K562 (cell line): ENCODE results near the gene SYMPK. TPM values are rescaled to one million over a fixed set of nuclear protein-coding genes. Genes with fewer than 3 reads are reported as not detected.

Experiments used
- ATAC-seq: fragments of 200-7000 bp; cut with Tn5 transposase; 3 replicates; pipeline ENCODE4 v1.9.1; 2020; ENCODE audit warnings: moderate library complexity
- BruUV-seq: library from RNA; stranded (reverse); fragments of 400-500 nt; replicated peaks from 2 replicates; lab custom pipeline; 2021; lab: Mats Ljungman, UMichigan
- CTCF ChIA-PET: fragments of 300-600 bp; formaldehyde crosslinking; extraction: SDS; loops from one replicate; lab custom pipeline; 2021; ENCODE audit warnings: low intra/inter-chr PET ratio; lab: Yijun Ruan, JAX
- POLR2A ChIA-PET: fragments of 300-600, 350-650 bp; sonication (Branson Sonifier 250); formaldehyde crosslinking; extraction: SDS; loops from one replicate; lab custom pipeline; 2021; ENCODE audit warnings: antibody characterized with exemption, inconsistent platforms; lab: Yijun Ruan, JAX
- DNase-seq, 4 experiments: peaks; one replicate each; pipeline versions ENCODE4 v3.0.0 to v3.0.0-alpha.2; 2011 to 2018; ENCODE audit warnings: low spot score in 3 of 4, mixed read lengths in 3 of 4; ENCODE audit errors: extremely low read depth in 1 of 4
- FAIRE-seq: peaks from 2 replicates; lab custom pipeline; 2011; peaks lifted over from hg19 to GRCh38; lab: Jason Lieb, UNC
- H2AFZ ChIP-seq: 2 replicates; pipeline ENCODE4 v1.6.0; 2011; ENCODE audit warnings: low read depth, low read length, control low read depth, inconsistent platforms
- H3K27ac ChIP-seq: fragments of 200-600 bp; 3 replicates; pipeline ENCODE4 v1.8.0; 2011; ENCODE audit warnings: low read depth, mild to moderate bottlenecking, control low read depth, inconsistent platforms, low read length, moderate library complexity, mixed read lengths; ENCODE audit errors: extremely low read depth
- H3K27me3 ChIP-seq, 2 experiments: fragments of 300-600 bp in 1 of 2; 2 replicates in 1 of 2; 3 replicates in 1 of 2; pipeline versions ENCODE4 v1.6.0 to v1.8.0; 2011; ENCODE audit warnings: inconsistent platforms in 2 of 2, low read length in 2 of 2, mild to moderate bottlenecking in 1 of 2, mixed read lengths in 1 of 2, moderate library complexity in 1 of 2; ENCODE audit not compliant: control insufficient read depth in 2 of 2, insufficient read depth in 2 of 2
- H3K36me3 ChIP-seq: fragments of 300-600 bp; 3 replicates; pipeline ENCODE4 v1.8.0; 2011; ENCODE audit warnings: mild to moderate bottlenecking, low read length, inconsistent platforms; ENCODE audit not compliant: control insufficient read depth, insufficient read depth
- H3K4me1 ChIP-seq, 2 experiments: fragments of 200-600 bp in 1 of 2; replicated peaks in 1 of 2; 2 replicates in 1 of 2; 3 replicates in 1 of 2; pipeline versions ENCODE4 v1.5.1 to v1.8.0; 2011; ENCODE audit warnings: inconsistent platforms in 2 of 2, low read length in 2 of 2, mild to moderate bottlenecking in 1 of 2, mixed read lengths in 1 of 2, moderate library complexity in 1 of 2; ENCODE audit not compliant: control insufficient read depth in 2 of 2, insufficient read depth in 2 of 2
- H3K4me2 ChIP-seq: 2 replicates; pipeline ENCODE4 v1.6.1; 2011; ENCODE audit warnings: low read length, control low read depth, inconsistent platforms, mixed read lengths; ENCODE audit not compliant: insufficient read depth
- H3K4me3 ChIP-seq: fragments of 200-600 bp; sonication (generic), shearing (Covaris generic); 2 replicates; pipeline ENCODE4 v1.5.1; 2016; ENCODE audit warnings: control low read depth, inconsistent platforms
- H3K79me2 ChIP-seq: fragments of 200-600 bp; 3 replicates; pipeline ENCODE4 v1.8.0; 2011; ENCODE audit warnings: low read length, inconsistent platforms; ENCODE audit not compliant: control insufficient read depth, insufficient read depth
- H3K9ac ChIP-seq, 2 experiments: 2 replicates each; pipeline versions ENCODE4 v1.6.0 to v1.6.1; 2011; ENCODE audit warnings: low read depth in 2 of 2, low read length in 2 of 2, control low read depth in 1 of 2, inconsistent platforms in 1 of 2, mild to moderate bottlenecking in 1 of 2, mixed read lengths in 1 of 2; ENCODE audit not compliant: insufficient read depth in 1 of 2
- H3K9me1 ChIP-seq: one replicate; pipeline ENCODE4 v1.6.0; 2011; ENCODE audit warnings: inconsistent platforms, mild to moderate bottlenecking, low read length, moderate library complexity; ENCODE audit not compliant: control insufficient read depth, insufficient read depth
- H3K9me3 ChIP-seq: replicated peaks from 2 replicates; pipeline ENCODE4 v1.5.1; 2011; ENCODE audit warnings: low read depth, low read length, inconsistent platforms; ENCODE audit not compliant: control insufficient read depth, insufficient read depth
- H4K20me1 ChIP-seq: replicated peaks from 2 replicates; pipeline ENCODE4 v1.6.1; 2011; ENCODE audit warnings: low read length, inconsistent platforms, mixed read lengths; ENCODE audit not compliant: control insufficient read depth, insufficient read depth
- CAMTA2 ChIP-seq: fragments of 250-450 bp; sonication (Bioruptor Pico); conservative IDR thresholded peaks from 2 replicates; pipeline ENCODE4 v1.5.1; 2022
- FOXJ2 ChIP-seq: fragments of 200-800 bp; sonication (Bioruptor generic); IDR thresholded peaks from 2 replicates; pipeline ENCODE4 v1.6.1; 2016; ENCODE audit warnings: missing genetic modification characterization, missing compliant biosample characterization
- PHB2 ChIP-seq: fragments of 450-650 bp; IDR thresholded peaks from 2 replicates; pipeline ENCODE4 v1.6.1; 2017; ENCODE audit warnings: low read depth
- POLR2G ChIP-seq: fragments of 200-400 bp; formaldehyde crosslinking; IDR thresholded peaks from 2 replicates; pipeline ENCODE4 v1.6.1; 2017; ENCODE audit warnings: low read depth, mild to moderate bottlenecking, antibody characterized with exemption, low read length, moderate library complexity
- RBM39 ChIP-seq: fragments of 200-400 bp; formaldehyde crosslinking; optimal IDR thresholded peaks from 2 replicates; pipeline ENCODE3; 2018; ENCODE audit warnings: low read depth, low read length
- WGBS: fragments of 100-300 bp; shearing (Covaris generic); methylation state at CpG from one replicate; pipeline ENCODE4 v1.1.6; 2016; ENCODE audit warnings: low coverage, mixed read lengths; ENCODE audit not compliant: insufficient coverage; ENCODE audit errors: missing lambda C conversion rate; 5-methylcytosine and 5-hydroxymethylcytosine counted together
- in situ Hi-C: fragments of 300-500 bp; cut with MboI; formaldehyde crosslinking; loops from 4 replicates; pipeline ENCODE4 v1.15.0; 2018; ENCODE audit warnings: inconsistent platforms, mixed read lengths
- intact Hi-C: fragments of 100-400 bp; cut with micrococcal nuclease; formaldehyde crosslinking; loops from 2 replicates; pipeline ENCODE4 v1.14.2; 2022
- polyA plus RNA-seq, 8 experiments: library from polyadenylated mRNA; depleted of rRNA in 4 of 8; stranded (reverse) in 5 of 8; unstranded in 3 of 8; fragments of >200 nt; fragmentation: Nextera tagmentation in 2 of 8; fragmentation: Illumina TruSeq in 1 of 8; extraction: Ambion mirVana in 2 of 8; extraction: Trizol in 1 of 8; gene quantifications; 2 replicates each; pipeline versions ENCODE4 v1.2.1 to v1.2.3, GENCODE V29; 2011 to 2014; ENCODE audit warnings: inconsistent platforms in 1 of 8, missing spikeins in 1 of 8
- total RNA-seq, 7 experiments: library from RNA; depleted of rRNA in 6 of 7; stranded (reverse); fragments of >200 nt in 6 of 7; fragmentation: Illumina TruSeq in 2 of 7; extraction: Trizol in 2 of 7; gene quantifications; 2 replicates each; pipeline versions ENCODE4 v1.2.1 to v1.2.3, GENCODE V29; 2011 to 2021; ENCODE audit warnings: low replicate concordance in 1 of 7
- TF ChIP-seq, protein P1 (sequence below): fragments of 250-450 bp; sonication (Bioruptor Pico); IDR thresholded peaks from 2 replicates; pipeline ENCODE4 v1.8.0; 2021; ENCODE audit warnings: moderate library complexity, mild to moderate bottlenecking, inconsistent platforms

The SYMPK gene
- total and polyA plus RNA-seq, 9 of the 15 experiments (the other 6 are each of a cell fraction or from before 2014, with no cell fraction given): 0.73 to 95.5 (median 58.4) TPM

DNA sequence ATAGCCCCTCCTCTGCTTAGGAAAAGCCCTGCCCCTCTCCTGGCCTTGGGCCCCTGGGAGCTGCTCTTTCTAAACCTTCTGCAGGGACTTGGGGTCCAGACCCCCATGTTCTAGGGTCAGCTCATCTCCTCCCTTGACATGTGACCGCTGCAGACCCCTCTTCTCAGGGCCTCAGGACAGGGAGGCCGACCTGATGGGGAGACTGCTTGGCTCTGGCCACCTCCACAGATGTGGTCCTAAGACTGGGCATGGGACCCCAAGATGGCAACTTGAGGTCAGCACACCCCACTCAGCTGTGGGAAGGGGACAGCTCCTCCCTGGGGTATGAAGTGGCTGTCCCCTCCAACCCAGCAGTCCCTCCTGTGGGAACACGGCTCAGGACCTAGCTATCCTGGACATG, 90.0 kb downstream of the SYMPK start:
- DNase-seq (no peak), ATAC-seq (no peak), FAIRE-seq (no peak)
- Histone ChIP-seq H3K4me1 (peaks cover 4 to 54% of the 10 kb centered on the region in 2 experiments; a peak in 4 of 5 replicates), H3K9me3 (no peaks in the 10 kb centered on the region), H3K79me2 (peaks cover 5% of the 10 kb centered on the region; the same call in 2 of the 3 replicates), H3K9me1 (peaks cover under 1% of the 10 kb centered on the region), H3K27ac (no peak overlapping the region), H4K20me1 (no peaks in the 10 kb centered on the region), H3K27me3 (no peaks in the 10 kb centered on the region), H2AFZ (no peak overlapping the region), H3K36me3 (peaks cover 25% of the 10 kb centered on the region; the same call in 2 of the 3 replicates), H3K4me2 (no peak overlapping the region), H3K9ac (peak overlapping the region in 1 of 2 experiments; percentile 80; a peak in 1 of 4 replicates), H3K4me3 (no peak overlapping the region)
- intact Hi-C loops (no loop called here), in situ Hi-C loops (no loop called here)
- 0 out of 2 replicates have a peak, but pooled peaks have one; percentile 32 for TF ChIP-seq POLR2G
- no peak for TF ChIP-seq FOXJ2 (tag)
- WGBS: 89% methylated on average over 1 of the region's 3 CpGs
- ChIA-PET POLR2A (interaction anchor here (0.5 to 5.9 kb wide), 9 partner anchors 9 to 107 kb away, joined by 3 to 70 read pairs (median 4); partner anchors contain the start of genes DMPK, DMWD, QPCTL and SNRPD2), CTCF (no interaction called here)
- no TSS peak for BruUV-seq

DNA sequence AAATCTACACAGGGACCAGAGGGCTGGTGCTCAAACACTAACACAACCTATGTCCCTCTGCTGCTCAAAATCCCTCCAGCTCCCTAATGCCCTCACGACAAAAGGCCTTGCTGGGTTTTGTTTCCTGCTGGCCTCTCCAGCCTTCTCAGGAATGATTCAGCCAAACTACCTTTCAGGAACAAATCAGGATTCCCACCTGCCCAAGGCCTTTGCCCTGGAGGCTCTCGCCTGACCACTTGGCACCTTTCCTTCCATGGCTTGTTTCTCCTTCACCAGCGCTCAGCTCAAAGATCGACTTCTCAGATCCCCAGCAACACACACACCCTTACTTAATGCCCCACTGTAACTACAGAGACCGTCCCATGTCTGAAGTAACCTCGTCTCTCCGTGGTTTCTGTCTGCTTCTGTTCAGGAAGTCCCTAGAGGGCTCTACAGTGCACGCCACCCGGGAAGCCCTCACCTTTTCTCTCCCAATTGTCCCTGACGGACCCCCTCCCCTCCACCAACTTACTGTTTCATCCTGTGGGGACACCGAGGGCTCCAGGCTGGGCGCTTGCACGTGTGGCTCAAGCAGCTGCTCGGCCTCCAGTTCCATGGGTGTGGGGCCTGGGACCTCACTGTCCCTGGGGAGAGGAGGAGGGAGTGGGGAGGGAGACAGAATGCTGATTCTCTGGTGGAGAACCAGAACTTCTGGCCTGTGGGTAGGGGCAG, 90.7 kb downstream of the SYMPK start:
- Histone ChIP-seq H3K9ac (peak overlapping the region in 1 of 2 experiments; percentile 80; a peak in 1 of 4 replicates), H2AFZ (no peak overlapping the region), H3K4me3 (no peak overlapping the region), H3K27me3 (no peaks in the 10 kb centered on the region), H3K9me1 (no peaks in the 10 kb centered on the region), H3K4me2 (no peak overlapping the region), H4K20me1 (no peaks in the 10 kb centered on the region), H3K9me3 (no peaks in the 10 kb centered on the region), H3K27ac (no peak overlapping the region), H3K79me2 (peaks cover 12% of the 10 kb centered on the region; the same call in 2 of the 3 replicates), H3K4me1 (peaks cover 4 to 54% of the 10 kb centered on the region in 2 experiments; a peak in 4 of 5 replicates), H3K36me3 (peaks cover 19% of the 10 kb centered on the region; the same call in 2 of the 3 replicates)
- DNase-seq (no peak), FAIRE-seq (no peak), ATAC-seq (no peak)
- CTCF ChIA-PET: no interaction called here
- BruUV-seq: no TSS peak
- TF ChIP-seq CAMTA2 (CRISPR knock-in tag): no peak
- peak; percentile 48; the same call in 1 of the 2 replicates for TF ChIP-seq POLR2G
- TF ChIP-seq PHB2: no peak
- TF ChIP-seq, protein P1, sequence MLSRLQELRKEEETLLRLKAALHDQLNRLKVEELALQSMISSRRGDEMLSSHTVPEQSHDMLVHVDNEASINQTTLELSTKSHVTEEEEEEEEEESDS (CRISPR knock-in tag): no peak
- TF ChIP-seq RBM39: no peak
- 60% methylated on average over 13 of the region's 14 CpGs for WGBS
- in situ Hi-C loops: no loop called here
- POLR2A ChIA-PET: interaction anchor here (0.6 to 5.9 kb wide), 9 partner anchors 9 to 130 kb away, joined by 3 to 70 read pairs (median 3); partner anchors contain the start of genes DMPK, DMWD, MYPOP and QPCTL
- intact Hi-C loops: no loop called here
